ENCODE results near the gene APOL5.

DNA sequence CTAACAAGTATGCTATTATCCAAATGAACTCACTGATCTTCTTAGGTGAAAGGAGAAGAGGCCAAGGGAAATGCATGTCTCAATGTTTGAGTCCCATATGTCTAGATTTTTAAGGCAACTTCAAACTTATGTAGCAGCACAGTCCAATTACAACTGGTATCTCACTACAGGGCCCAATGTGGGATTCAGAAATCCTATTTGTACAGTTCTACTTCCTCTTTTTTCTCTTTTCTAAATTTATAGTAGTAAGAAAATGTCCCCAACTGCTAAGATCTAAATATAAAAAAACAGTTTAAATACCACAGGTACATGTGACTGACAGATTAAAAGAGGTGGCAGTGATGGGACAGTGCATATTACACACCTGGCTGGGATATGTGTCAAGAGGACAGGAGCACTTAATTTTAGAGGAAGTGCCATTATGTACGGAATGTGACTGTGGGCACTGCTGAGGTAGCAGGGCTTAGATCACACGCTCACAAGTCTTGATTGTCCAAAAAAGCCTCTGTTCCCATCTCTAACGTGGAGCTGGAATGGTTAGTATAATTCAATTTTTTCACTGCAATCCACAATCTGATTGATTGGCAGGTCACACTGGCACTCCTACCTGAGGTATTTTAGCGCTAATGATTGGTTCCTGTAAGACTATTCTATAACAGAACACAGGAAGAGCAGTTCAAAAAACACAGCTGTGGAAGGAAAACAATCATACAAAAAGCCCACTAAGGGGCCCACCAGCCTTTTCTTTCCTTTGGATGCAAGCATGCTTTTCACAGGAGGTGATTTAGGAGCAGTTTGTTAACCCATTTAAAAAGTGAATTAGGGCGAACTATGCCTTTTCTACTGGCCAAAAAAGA lies 34.6 kb downstream of the APOL5 start:
- TF ChIP-seq, protein P1, sequence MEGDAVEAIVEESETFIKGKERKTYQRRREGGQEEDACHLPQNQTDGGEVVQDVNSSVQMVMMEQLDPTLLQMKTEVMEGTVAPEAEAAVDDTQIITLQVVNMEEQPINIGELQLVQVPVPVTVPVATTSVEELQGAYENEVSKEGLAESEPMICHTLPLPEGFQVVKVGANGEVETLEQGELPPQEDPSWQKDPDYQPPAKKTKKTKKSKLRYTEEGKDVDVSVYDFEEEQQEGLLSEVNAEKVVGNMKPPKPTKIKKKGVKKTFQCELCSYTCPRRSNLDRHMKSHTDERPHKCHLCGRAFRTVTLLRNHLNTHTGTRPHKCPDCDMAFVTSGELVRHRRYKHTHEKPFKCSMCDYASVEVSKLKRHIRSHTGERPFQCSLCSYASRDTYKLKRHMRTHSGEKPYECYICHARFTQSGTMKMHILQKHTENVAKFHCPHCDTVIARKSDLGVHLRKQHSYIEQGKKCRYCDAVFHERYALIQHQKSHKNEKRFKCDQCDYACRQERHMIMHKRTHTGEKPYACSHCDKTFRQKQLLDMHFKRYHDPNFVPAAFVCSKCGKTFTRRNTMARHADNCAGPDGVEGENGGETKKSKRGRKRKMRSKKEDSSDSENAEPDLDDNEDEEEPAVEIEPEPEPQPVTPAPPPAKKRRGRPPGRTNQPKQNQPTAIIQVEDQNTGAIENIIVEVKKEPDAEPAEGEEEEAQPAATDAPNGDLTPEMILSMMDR (IDR thresholded peaks at IDR 0.05; ENCODE audit: insufficient read depth, low read length, poor library complexity, severe bottlenecking) = no peak
- no peak for TF ChIP-seq EZH2phosphoT487 (conservative IDR thresholded peaks at IDR 0.05; ENCODE audit: low read length)

Data from SU-DHL-6 (cell line).